ENCODE data around the gene APOBEC3A. TPM values are rescaled to one million over a fixed set of nuclear protein-coding genes. Genes with fewer than 3 reads are reported as not detected.

The APOBEC3A gene
- total RNA-seq, 1 donor from 2014 or later: 0.12 TPM

- DNase-seq (ENCODE audit: low read depth): no peak
- no peak for TF ChIP-seq CTCF (conservative IDR thresholded peaks at IDR 0.05; ENCODE audit: low read depth, low read length)
These were observed 8.4 kb downstream of the APOBEC3A start for GRCh38 chr22:38965614-38966379.

GRCh38 chr22:38966380-38966702, 8.9 kb downstream of the APOBEC3A start:
- no peak for TF ChIP-seq CTCF (conservative IDR thresholded peaks at IDR 0.05; ENCODE audit: low read depth, low read length)
- no peak for DNase-seq (ENCODE audit: low read depth)
- H3K4me3 ChIP-seq (ENCODE audit: low read depth, low read length): no peak overlapping the region

More at GRCh38 chr22:38965614-38966379, 8.4 kb downstream of the APOBEC3A start:
- no peak overlapping the region for H3K4me3 ChIP-seq (ENCODE audit: low read depth, low read length)

GRCh38 chr22:38966942-38967341, 9.5 kb downstream of the APOBEC3A start:
- TF ChIP-seq CTCF (conservative IDR thresholded peaks at IDR 0.05; ENCODE audit: low read depth, low read length): no peak
- no peak overlapping the region for H3K4me3 ChIP-seq (ENCODE audit: low read depth, low read length)
- DNase-seq (ENCODE audit: low read depth): no peak

GRCh38 chr22:38967451-38968450, 10.3 kb downstream of the APOBEC3A start:
- TF ChIP-seq CTCF (conservative IDR thresholded peaks at IDR 0.05; ENCODE audit: low read depth, low read length): no peak
- no peak for DNase-seq (ENCODE audit: low read depth)
- H3K4me3 ChIP-seq (ENCODE audit: low read depth, low read length): no peak overlapping the region

GRCh38 chr22:38968801-38969200, 11.4 kb downstream of the APOBEC3A start:
- no peak overlapping the region for H3K4me3 ChIP-seq (ENCODE audit: low read depth, low read length)
- no peak for DNase-seq (ENCODE audit: low read depth)
- no peak for TF ChIP-seq CTCF (conservative IDR thresholded peaks at IDR 0.05; ENCODE audit: low read depth, low read length)

GRCh38 chr22:38970551-38970950, 13.1 kb downstream of the APOBEC3A start:
- no peak for DNase-seq (ENCODE audit: low read depth)
- TF ChIP-seq CTCF (conservative IDR thresholded peaks at IDR 0.05; ENCODE audit: low read depth, low read length): no peak

More at GRCh38 chr22:38970551-38970950, 13.1 kb downstream of the APOBEC3A start:
- no peak overlapping the region for H3K4me3 ChIP-seq (ENCODE audit: low read depth, low read length)

All from epithelial cell of proximal tubule (primary cell).